Measurements from ENCODE around the gene COX19. TPM values are rescaled to one million over a fixed set of nuclear protein-coding genes. Genes with fewer than 3 reads are reported as not detected.
"Not testable (repeated sequence)": the region's sequence is repeated elsewhere in the genome, so short reads cannot be mapped to it uniquely, and the experiment has no call there.

Gene COX19
- total RNA-seq, 1 donor from 2014 or later: 9.4 TPM

- Histone ChIP-seq H3K4me1 (no peaks in the 10 kb centered on the region), H3K9me3 (no peaks in the 10 kb centered on the region), H3K27ac (no peak overlapping the region), H3K27me3 (no peaks in the 10 kb centered on the region), H3K4me3 (no peak overlapping the region), H3K36me3 (peaks cover 18% of the 10 kb centered on the region)
- DNase-seq: no peak
- intact Hi-C loops (cut with DNase I): no loop called here
- TF ChIP-seq CTCF (IDR thresholded peaks at IDR 0.05): no peak
- ATAC-seq: no peak
Observed at GRCh38 chr7:1008733-1009363, 33.5 kb upstream of the COX19 start.

GRCh38 chr7:1007901-1008300, 32.6 kb upstream of the COX19 start:
- intact Hi-C loops (cut with DNase I): no loop called here
- ATAC-seq (no peak), DNase-seq (no peak)
- no peaks in the 10 kb centered on the region for H3K27me3 ChIP-seq
- H3K4me3 ChIP-seq: no peak overlapping the region
- H3K36me3 ChIP-seq: peaks cover 18% of the 10 kb centered on the region
- no peaks in the 10 kb centered on the region for H3K4me1 ChIP-seq
- H3K9me3 ChIP-seq: no peaks in the 10 kb centered on the region
- no peak for TF ChIP-seq CTCF (IDR thresholded peaks at IDR 0.05)
- no peak overlapping the region for H3K27ac ChIP-seq

- H3K9me3 ChIP-seq: no peaks in the 10 kb centered on the region
- H3K4me1 ChIP-seq: no peaks in the 10 kb centered on the region
- no peak for TF ChIP-seq CTCF (IDR thresholded peaks at IDR 0.05)
- no peak overlapping the region for H3K4me3 ChIP-seq
- no peak for DNase-seq
- ATAC-seq: no peak
- intact Hi-C loops (cut with DNase I): no loop called here
- no peaks in the 10 kb centered on the region for H3K27me3 ChIP-seq
- H3K27ac ChIP-seq: no peak overlapping the region
- peaks cover 18% of the 10 kb centered on the region for H3K36me3 ChIP-seq
Observed at GRCh38 chr7:1005303-1005702, 30.0 kb upstream of the COX19 start.

- Histone ChIP-seq H3K36me3 (peaks cover 21% of the 10 kb centered on the region), H3K27ac (no peak overlapping the region), H3K4me1 (no peaks in the 10 kb centered on the region), H3K9me3 (no peaks in the 10 kb centered on the region), H3K27me3 (no peaks in the 10 kb centered on the region), H3K4me3 (no peak overlapping the region)
- intact Hi-C loops (cut with DNase I): no loop called here
- DNase-seq (no peak), ATAC-seq (no peak)
- no peak for TF ChIP-seq CTCF (IDR thresholded peaks at IDR 0.05)
Observed at GRCh38 chr7:1004018-1004852, 28.9 kb upstream of the COX19 start.

- H3K27ac ChIP-seq; H3K4me1 ChIP-seq; H3K27me3 ChIP-seq; DNase-seq; H3K4me3 ChIP-seq; intact Hi-C loops (cut with DNase I); H3K9me3 ChIP-seq; ATAC-seq: not testable (repeated sequence)
- H3K36me3 ChIP-seq: peaks cover 25% of the 10 kb centered on the region
Observed at GRCh38 chr7:1002445-1002844, 27.1 kb upstream of the COX19 start.

- peaks cover 25% of the 10 kb centered on the region for H3K36me3 ChIP-seq
- H3K27me3 ChIP-seq; H3K27ac ChIP-seq; ATAC-seq; H3K9me3 ChIP-seq; H3K4me1 ChIP-seq; H3K4me3 ChIP-seq; DNase-seq; intact Hi-C loops (cut with DNase I): not testable (repeated sequence)
Observed at GRCh38 chr7:1002026-1002425, 26.7 kb upstream of the COX19 start.

GRCh38 chr7:1001069-1001770, 25.9 kb upstream of the COX19 start:
- DNase-seq; H3K27ac ChIP-seq; H3K4me3 ChIP-seq; intact Hi-C loops (cut with DNase I); ATAC-seq; H3K9me3 ChIP-seq; H3K27me3 ChIP-seq; H3K4me1 ChIP-seq: not testable (repeated sequence)
- H3K36me3 ChIP-seq: peaks cover 30% of the 10 kb centered on the region

Data from upper lobe of right lung (tissue), 1 donor.